GM23338 (cell line): ENCODE measurements around the gene TNFRSF4. TPM values are rescaled to one million over a fixed set of nuclear protein-coding genes. Genes with fewer than 3 reads are reported as not detected.

Source experiments
- ATAC-seq: fragments of 200-7000 bp; cut with Tn5 transposase; 3 replicates; pipeline ENCODE4 v1.9.1; 2020
- DNase-seq: peaks from one replicate; pipeline ENCODE4 v3.0.0-alpha.2; 2015; ENCODE audit warnings: low spot score
- H2AFZ ChIP-seq: fragments of 200-600 bp; sonication (generic); 2 replicates; pipeline ENCODE4 v1.8.0; 2016; ENCODE audit warnings: antibody characterized with exemption, mild to moderate bottlenecking, moderate library complexity
- H3F3A ChIP-seq: fragments of 200-600 bp; sonication (generic); replicated peaks from 2 replicates; pipeline ENCODE4 v1.8.0; 2017; ENCODE audit warnings: antibody characterized with exemption, mixed run types, low read depth
- H3K27ac ChIP-seq: fragments of 200-600 bp; sonication (generic); 2 replicates; pipeline ENCODE4 v1.6.1; 2016; ENCODE audit warnings: low read depth
- H3K27me3 ChIP-seq: fragments of 200-600 bp; sonication (generic); 2 replicates; pipeline ENCODE4 v1.8.0; 2016; ENCODE audit warnings: mild to moderate bottlenecking, mixed run types, moderate library complexity; ENCODE audit not compliant: insufficient read depth
- H3K36me3 ChIP-seq: fragments of 200-600 bp; sonication (generic); 2 replicates; pipeline ENCODE4 v1.8.0; 2016; ENCODE audit warnings: mild to moderate bottlenecking; ENCODE audit not compliant: insufficient read depth
- H3K4me1 ChIP-seq: fragments of 200-600 bp; sonication (generic); 2 replicates; pipeline ENCODE4 v1.8.0; 2016; ENCODE audit warnings: mild to moderate bottlenecking, moderate library complexity; ENCODE audit not compliant: insufficient read depth
- H3K4me2 ChIP-seq: fragments of 200-600 bp; sonication (generic); 2 replicates; pipeline ENCODE4 v1.7.1; 2017; ENCODE audit warnings: mixed run types
- H3K4me3 ChIP-seq: fragments of 200-600 bp; sonication (generic); 2 replicates; pipeline ENCODE4 v1.6.1; 2016; ENCODE audit warnings: mixed run types
- H3K79me2 ChIP-seq: fragments of 200-600 bp; sonication (generic); replicated peaks from 2 replicates; pipeline ENCODE4 v1.8.0; 2017; ENCODE audit warnings: mild to moderate bottlenecking; ENCODE audit not compliant: insufficient read depth
- H3K9me2 ChIP-seq: fragments of 200-600 bp; sonication (generic); 2 replicates; pipeline ENCODE4 v1.8.0; 2017; ENCODE audit not compliant: insufficient read depth
- H4K20me1 ChIP-seq: fragments of 200-600 bp; sonication (generic); replicated peaks from 2 replicates; pipeline ENCODE4 v1.8.0; 2017; ENCODE audit warnings: mild to moderate bottlenecking; ENCODE audit not compliant: insufficient read depth
- H3K27ac Mint-ChIP-seq: 2 replicates; pipeline ENCODE4 v1.8.0; 2020; ENCODE audit warnings: inconsistent platforms, mild to moderate bottlenecking, moderate library complexity, mixed read lengths
- H3K27me3 Mint-ChIP-seq: 3 replicates; pipeline ENCODE4 v1.8.0; 2022; ENCODE audit warnings: low read depth, mild to moderate bottlenecking, moderate library complexity, mixed read lengths, inconsistent platforms; ENCODE audit not compliant: insufficient read depth, poor library complexity
- H3K36me3 Mint-ChIP-seq: 3 replicates; pipeline ENCODE4 v1.8.0; 2021; ENCODE audit warnings: low read depth, mild to moderate bottlenecking, inconsistent platforms, moderate library complexity, mixed read lengths
- H3K4me1 Mint-ChIP-seq: 3 replicates; pipeline ENCODE4 v1.8.0; 2020; ENCODE audit warnings: mild to moderate bottlenecking, inconsistent platforms, mixed read lengths
- H3K4me3 Mint-ChIP-seq: 3 replicates; pipeline ENCODE4 v1.8.0; 2021; ENCODE audit warnings: moderate library complexity, mild to moderate bottlenecking, inconsistent platforms, mixed read lengths
- H3K9me3 Mint-ChIP-seq: 3 replicates; pipeline ENCODE4 v1.8.0; 2020; ENCODE audit warnings: moderate library complexity, mild to moderate bottlenecking, inconsistent platforms, mixed read lengths
- CREB1 ChIP-seq: fragments of 250-450 bp; sonication (Bioruptor Pico); IDR thresholded peaks from 2 replicates; pipeline ENCODE4 v1.5.0; 2020; ENCODE audit warnings: low read depth, mild to moderate bottlenecking, moderate library complexity
- EZH2 ChIP-seq: fragments of 200-600 bp; sonication (generic); IDR thresholded peaks from one replicate; pipeline ENCODE4 v1.8.0; 2017; ENCODE audit warnings: antibody characterized with exemption, mild to moderate bottlenecking, low read depth; ENCODE audit not compliant: unreplicated experiment
- EZH2phosphoT487 ChIP-seq: fragments of 200-600 bp; sonication (generic); IDR thresholded peaks from one replicate; pipeline ENCODE4 v1.8.1; 2018; ENCODE audit warnings: antibody characterized with exemption; ENCODE audit not compliant: unreplicated experiment
- JUNB ChIP-seq: IDR thresholded peaks from one replicate; pipeline ENCODE4 v1.6.1; 2016; ENCODE audit warnings: antibody characterized with exemption; ENCODE audit not compliant: unreplicated experiment
- NANOG ChIP-seq: IDR thresholded peaks from 2 replicates; pipeline ENCODE4 v1.6.1; 2016; ENCODE audit warnings: antibody characterized with exemption, borderline replicate concordance
- POLR2AphosphoS5 ChIP-seq: IDR thresholded peaks from 2 replicates; pipeline ENCODE4 v1.6.1; 2016; ENCODE audit warnings: antibody characterized with exemption, low read depth
- STAT1 ChIP-seq: IDR thresholded peaks from one replicate; pipeline ENCODE4 v1.6.1; 2016; ENCODE audit warnings: antibody characterized with exemption; ENCODE audit not compliant: unreplicated experiment
- ZNF114 ChIP-seq: fragments of 250-450 bp; sonication (Bioruptor Pico); IDR thresholded peaks from 2 replicates; pipeline ENCODE4 v1.5.0; 2020; ENCODE audit warnings: mild to moderate bottlenecking, moderate library complexity
- ZNF331 ChIP-seq: fragments of 250-450 bp; sonication (Bioruptor Pico); IDR thresholded peaks from 2 replicates; pipeline ENCODE4 v1.5.0; 2020; ENCODE audit warnings: low read depth, mild to moderate bottlenecking, moderate library complexity
- polyA plus RNA-seq: library from polyadenylated mRNA; unstranded; fragments of >200 nt; fragmentation: Nextera tagmentation; extraction: Ambion mirVana; gene quantifications from 2 replicates; pipeline ENCODE4 v1.2.1, GENCODE V29; 2016
- total RNA-seq: library from RNA; depleted of rRNA; stranded (reverse); fragments of >200 nt; shearing (Covaris generic); gene quantifications from 2 replicates; pipeline ENCODE4 v1.2.3, GENCODE V29; 2014
- TF ChIP-seq, protein P1 (sequence below): fragments of 250-450 bp; sonication (Bioruptor Pico); IDR thresholded peaks from 2 replicates; pipeline ENCODE4 v1.5.0; 2020; ENCODE audit warnings: mild to moderate bottlenecking, moderate library complexity
- TF ChIP-seq, protein P2 (sequence below), 2 experiments: fragments of 200-600 bp in 1 of 2; sonication (generic) in 1 of 2; conservative IDR thresholded peaks; 2 replicates each; pipeline versions ENCODE4 v1.5.1 to v1.6.1; 2016 to 2017; ENCODE audit warnings: antibody characterized with exemption in 2 of 2, low read depth in 2 of 2, mild to moderate bottlenecking in 2 of 2, moderate library complexity in 1 of 2
- TF ChIP-seq, protein P3 (sequence below): IDR thresholded peaks from 2 replicates; pipeline ENCODE4 v1.6.1; 2016; ENCODE audit warnings: antibody characterized with exemption
- TF ChIP-seq, protein P4 (sequence below): IDR thresholded peaks from one replicate; pipeline ENCODE4 v1.6.1; 2018; ENCODE audit warnings: antibody characterized with exemption; ENCODE audit not compliant: unreplicated experiment

The TNFRSF4 gene
- total and polyA plus RNA-seq, 2 experiments from 2014 or later, result not detected

DNA sequence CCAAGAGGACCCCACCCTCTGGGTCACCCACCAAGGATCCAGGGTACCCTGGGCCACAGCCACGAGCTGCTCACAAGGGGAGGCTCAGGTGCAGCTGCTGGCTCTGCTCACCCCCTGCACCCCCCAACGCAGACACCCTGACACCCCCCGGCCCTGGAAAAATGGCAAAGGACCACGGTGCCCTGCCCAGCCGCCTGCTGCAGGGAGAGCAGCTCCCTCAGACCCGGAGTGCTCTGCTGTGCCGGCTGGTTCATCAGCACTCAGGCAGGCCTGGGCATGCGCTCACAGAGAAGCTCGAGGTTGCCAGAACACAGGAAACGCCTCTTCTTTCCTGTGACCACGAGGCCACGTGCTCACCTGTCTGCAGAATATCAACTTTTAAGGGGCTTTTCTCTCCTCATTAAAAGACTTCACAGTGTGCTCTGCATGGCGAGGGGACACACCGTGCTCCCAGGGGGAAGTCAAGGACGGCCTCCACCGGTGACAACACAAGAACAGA lies 36.9 kb upstream of the TNFRSF4 start:
- Histone ChIP-seq H3K79me2 (no peaks in the 10 kb centered on the region), H3K4me2 (no peak overlapping the region), H2AFZ (no peak overlapping the region), H4K20me1 (peaks cover 2% of the 10 kb centered on the region), H3K27ac (0 out of 2 replicates have a peak overlapping the region, but pooled peaks have one; percentile 50), H3K4me3 (no peak overlapping the region), H3F3A (peaks cover 8% of the 10 kb centered on the region; the same call in 1 of the 2 replicates), H3K36me3 (no peaks in the 10 kb centered on the region), H3K27me3 (peaks cover 9% of the 10 kb centered on the region; the same call in 1 of the 2 replicates), H3K4me1 (peaks cover 2% of the 10 kb centered on the region; the same call in 1 of the 2 replicates), H3K9me2 (no peaks in the 10 kb centered on the region)
- TF ChIP-seq, protein P1, sequence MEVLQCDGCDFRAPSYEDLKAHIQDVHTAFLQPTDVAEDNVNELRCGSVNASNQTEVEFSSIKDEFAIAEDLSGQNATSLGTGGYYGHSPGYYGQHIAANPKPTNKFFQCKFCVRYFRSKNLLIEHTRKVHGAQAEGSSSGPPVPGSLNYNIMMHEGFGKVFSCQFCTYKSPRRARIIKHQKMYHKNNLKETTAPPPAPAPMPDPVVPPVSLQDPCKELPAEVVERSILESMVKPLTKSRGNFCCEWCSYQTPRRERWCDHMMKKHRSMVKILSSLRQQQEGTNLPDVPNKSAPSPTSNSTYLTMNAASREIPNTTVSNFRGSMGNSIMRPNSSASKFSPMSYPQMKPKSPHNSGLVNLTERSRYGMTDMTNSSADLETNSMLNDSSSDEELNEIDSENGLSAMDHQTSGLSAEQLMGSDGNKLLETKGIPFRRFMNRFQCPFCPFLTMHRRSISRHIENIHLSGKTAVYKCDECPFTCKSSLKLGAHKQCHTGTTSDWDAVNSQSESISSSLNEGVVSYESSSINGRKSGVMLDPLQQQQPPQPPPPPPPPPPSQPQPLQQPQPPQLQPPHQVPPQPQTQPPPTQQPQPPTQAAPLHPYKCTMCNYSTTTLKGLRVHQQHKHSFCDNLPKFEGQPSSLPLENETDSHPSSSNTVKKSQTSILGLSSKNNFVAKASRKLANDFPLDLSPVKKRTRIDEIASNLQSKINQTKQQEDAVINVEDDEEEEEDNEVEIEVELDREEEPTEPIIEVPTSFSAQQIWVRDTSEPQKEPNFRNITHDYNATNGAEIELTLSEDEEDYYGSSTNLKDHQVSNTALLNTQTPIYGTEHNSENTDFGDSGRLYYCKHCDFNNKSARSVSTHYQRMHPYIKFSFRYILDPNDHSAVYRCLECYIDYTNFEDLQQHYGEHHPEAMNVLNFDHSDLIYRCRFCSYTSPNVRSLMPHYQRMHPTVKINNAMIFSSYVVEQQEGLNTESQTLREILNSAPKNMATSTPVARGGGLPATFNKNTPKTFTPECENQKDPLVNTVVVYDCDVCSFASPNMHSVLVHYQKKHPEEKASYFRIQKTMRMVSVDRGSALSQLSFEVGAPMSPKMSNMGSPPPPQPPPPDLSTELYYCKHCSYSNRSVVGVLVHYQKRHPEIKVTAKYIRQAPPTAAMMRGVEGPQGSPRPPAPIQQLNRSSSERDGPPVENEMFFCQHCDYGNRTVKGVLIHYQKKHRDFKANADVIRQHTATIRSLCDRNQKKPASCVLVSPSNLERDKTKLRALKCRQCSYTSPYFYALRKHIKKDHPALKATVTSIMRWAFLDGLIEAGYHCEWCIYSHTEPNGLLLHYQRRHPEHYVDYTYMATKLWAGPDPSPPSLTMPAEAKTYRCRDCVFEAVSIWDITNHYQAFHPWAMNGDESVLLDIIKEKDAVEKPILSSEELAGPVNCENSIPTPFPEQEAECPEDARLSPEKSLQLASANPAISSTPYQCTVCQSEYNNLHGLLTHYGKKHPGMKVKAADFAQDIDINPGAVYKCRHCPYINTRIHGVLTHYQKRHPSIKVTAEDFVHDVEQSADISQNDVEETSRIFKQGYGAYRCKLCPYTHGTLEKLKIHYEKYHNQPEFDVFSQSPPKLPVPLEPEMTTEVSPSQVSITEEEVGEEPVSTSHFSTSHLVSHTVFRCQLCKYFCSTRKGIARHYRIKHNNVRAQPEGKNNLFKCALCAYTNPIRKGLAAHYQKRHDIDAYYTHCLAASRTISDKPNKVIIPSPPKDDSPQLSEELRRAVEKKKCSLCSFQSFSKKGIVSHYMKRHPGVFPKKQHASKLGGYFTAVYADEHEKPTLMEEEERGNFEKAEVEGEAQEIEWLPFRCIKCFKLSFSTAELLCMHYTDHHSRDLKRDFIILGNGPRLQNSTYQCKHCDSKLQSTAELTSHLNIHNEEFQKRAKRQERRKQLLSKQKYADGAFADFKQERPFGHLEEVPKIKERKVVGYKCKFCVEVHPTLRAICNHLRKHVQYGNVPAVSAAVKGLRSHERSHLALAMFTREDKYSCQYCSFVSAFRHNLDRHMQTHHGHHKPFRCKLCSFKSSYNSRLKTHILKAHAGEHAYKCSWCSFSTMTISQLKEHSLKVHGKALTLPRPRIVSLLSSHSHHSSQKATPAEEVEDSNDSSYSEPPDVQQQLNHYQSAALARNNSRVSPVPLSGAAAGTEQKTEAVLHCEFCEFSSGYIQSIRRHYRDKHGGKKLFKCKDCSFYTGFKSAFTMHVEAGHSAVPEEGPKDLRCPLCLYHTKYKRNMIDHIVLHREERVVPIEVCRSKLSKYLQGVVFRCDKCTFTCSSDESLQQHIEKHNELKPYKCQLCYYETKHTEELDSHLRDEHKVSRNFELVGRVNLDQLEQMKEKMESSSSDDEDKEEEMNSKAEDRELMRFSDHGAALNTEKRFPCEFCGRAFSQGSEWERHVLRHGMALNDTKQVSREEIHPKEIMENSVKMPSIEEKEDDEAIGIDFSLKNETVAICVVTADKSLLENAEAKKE (CRISPR knock-in tag), result no peak
- TF ChIP-seq JUNB, result no peak
- TF ChIP-seq POLR2AphosphoS5, result no peak
- TF ChIP-seq, protein P2, sequence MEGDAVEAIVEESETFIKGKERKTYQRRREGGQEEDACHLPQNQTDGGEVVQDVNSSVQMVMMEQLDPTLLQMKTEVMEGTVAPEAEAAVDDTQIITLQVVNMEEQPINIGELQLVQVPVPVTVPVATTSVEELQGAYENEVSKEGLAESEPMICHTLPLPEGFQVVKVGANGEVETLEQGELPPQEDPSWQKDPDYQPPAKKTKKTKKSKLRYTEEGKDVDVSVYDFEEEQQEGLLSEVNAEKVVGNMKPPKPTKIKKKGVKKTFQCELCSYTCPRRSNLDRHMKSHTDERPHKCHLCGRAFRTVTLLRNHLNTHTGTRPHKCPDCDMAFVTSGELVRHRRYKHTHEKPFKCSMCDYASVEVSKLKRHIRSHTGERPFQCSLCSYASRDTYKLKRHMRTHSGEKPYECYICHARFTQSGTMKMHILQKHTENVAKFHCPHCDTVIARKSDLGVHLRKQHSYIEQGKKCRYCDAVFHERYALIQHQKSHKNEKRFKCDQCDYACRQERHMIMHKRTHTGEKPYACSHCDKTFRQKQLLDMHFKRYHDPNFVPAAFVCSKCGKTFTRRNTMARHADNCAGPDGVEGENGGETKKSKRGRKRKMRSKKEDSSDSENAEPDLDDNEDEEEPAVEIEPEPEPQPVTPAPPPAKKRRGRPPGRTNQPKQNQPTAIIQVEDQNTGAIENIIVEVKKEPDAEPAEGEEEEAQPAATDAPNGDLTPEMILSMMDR (conservative IDR thresholded peaks at IDR 0.05; ENCODE audit: low read depth in 2 of 2), result no peak
- no peak for TF ChIP-seq ZNF331 (CRISPR knock-in tag)
- TF ChIP-seq, protein P3, sequence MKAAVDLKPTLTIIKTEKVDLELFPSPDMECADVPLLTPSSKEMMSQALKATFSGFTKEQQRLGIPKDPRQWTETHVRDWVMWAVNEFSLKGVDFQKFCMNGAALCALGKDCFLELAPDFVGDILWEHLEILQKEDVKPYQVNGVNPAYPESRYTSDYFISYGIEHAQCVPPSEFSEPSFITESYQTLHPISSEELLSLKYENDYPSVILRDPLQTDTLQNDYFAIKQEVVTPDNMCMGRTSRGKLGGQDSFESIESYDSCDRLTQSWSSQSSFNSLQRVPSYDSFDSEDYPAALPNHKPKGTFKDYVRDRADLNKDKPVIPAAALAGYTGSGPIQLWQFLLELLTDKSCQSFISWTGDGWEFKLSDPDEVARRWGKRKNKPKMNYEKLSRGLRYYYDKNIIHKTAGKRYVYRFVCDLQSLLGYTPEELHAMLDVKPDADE, result no peak
- TF ChIP-seq STAT1, result no peak
- TF ChIP-seq EZH2, result no peak
- TF ChIP-seq ZNF114 (CRISPR knock-in tag), result no peak
- TF ChIP-seq, protein P4, sequence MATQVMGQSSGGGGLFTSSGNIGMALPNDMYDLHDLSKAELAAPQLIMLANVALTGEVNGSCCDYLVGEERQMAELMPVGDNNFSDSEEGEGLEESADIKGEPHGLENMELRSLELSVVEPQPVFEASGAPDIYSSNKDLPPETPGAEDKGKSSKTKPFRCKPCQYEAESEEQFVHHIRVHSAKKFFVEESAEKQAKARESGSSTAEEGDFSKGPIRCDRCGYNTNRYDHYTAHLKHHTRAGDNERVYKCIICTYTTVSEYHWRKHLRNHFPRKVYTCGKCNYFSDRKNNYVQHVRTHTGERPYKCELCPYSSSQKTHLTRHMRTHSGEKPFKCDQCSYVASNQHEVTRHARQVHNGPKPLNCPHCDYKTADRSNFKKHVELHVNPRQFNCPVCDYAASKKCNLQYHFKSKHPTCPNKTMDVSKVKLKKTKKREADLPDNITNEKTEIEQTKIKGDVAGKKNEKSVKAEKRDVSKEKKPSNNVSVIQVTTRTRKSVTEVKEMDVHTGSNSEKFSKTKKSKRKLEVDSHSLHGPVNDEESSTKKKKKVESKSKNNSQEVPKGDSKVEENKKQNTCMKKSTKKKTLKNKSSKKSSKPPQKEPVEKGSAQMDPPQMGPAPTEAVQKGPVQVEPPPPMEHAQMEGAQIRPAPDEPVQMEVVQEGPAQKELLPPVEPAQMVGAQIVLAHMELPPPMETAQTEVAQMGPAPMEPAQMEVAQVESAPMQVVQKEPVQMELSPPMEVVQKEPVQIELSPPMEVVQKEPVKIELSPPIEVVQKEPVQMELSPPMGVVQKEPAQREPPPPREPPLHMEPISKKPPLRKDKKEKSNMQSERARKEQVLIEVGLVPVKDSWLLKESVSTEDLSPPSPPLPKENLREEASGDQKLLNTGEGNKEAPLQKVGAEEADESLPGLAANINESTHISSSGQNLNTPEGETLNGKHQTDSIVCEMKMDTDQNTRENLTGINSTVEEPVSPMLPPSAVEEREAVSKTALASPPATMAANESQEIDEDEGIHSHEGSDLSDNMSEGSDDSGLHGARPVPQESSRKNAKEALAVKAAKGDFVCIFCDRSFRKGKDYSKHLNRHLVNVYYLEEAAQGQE, result no peak
- no peak for TF ChIP-seq NANOG
- no peak for TF ChIP-seq EZH2phosphoT487
- TF ChIP-seq CREB1 (CRISPR knock-in tag), result no peak
- no peak for DNase-seq
- Mint-ChIP-seq H3K4me1 (peaks cover 2% of the 10 kb centered on the region; the same call in 1 of the 3 replicates), H3K4me3 (no peak overlapping the region), H3K9me3 (no peaks in the 10 kb centered on the region), H3K27ac (peak overlapping the region; percentile 37; the same call in 1 of the 2 replicates), H3K36me3 (peaks cover 33% of the 10 kb centered on the region), H3K27me3 (peaks cover 2% of the 10 kb centered on the region)
- no peak for ATAC-seq
